SK-N-SH (cell line): ENCODE measurements around the gene KRT14. TPM values are rescaled to one million over a fixed set of nuclear protein-coding genes. Genes with fewer than 3 reads are reported as not detected.

Experiments
- CTCF ChIA-PET: fragments of 300-600, 350-600 bp; formaldehyde crosslinking; extraction: SDS; loops from one replicate; lab custom pipeline; 2021; lab: Yijun Ruan, JAX
- POLR2A ChIA-PET: fragments of 350-600 bp; sonication (Branson Sonifier 250); formaldehyde crosslinking; extraction: SDS; loops from one replicate; lab custom pipeline; 2020; ENCODE audit warnings: antibody characterized with exemption, inconsistent platforms; lab: Yijun Ruan, JAX
- DNase-seq: peaks from one replicate; pipeline ENCODE4 v3.0.0; 2012
- H2AFZ ChIP-seq: fragments of 200-600 bp; sonication (generic); 2 replicates; pipeline ENCODE4 v1.8.1; 2016; ENCODE audit warnings: antibody characterized with exemption, mild to moderate bottlenecking, low read depth
- H3F3A ChIP-seq: fragments of 200-600 bp; sonication (generic); replicated peaks from 2 replicates; pipeline ENCODE3; 2016; ENCODE audit warnings: antibody characterized with exemption, mild to moderate bottlenecking; ENCODE audit not compliant: insufficient read depth
- H3K27ac ChIP-seq, 2 experiments: fragments of 200-500 bp in 1 of 2; fragments of 200-600 bp in 1 of 2; sonication (Bioruptor generic) in 1 of 2; sonication (generic), shearing (Covaris generic) in 1 of 2; 2 replicates each; pipeline versions ENCODE4 v1.5.1 to v1.6.1; 2014 to 2016; ENCODE audit warnings: low read depth in 2 of 2, inconsistent platforms in 1 of 2, low read length in 1 of 2, mild to moderate bottlenecking in 1 of 2, mixed read lengths in 1 of 2
- H3K27me3 ChIP-seq: fragments of 200-600 bp; sonication (generic), shearing (Covaris generic); 2 replicates; pipeline ENCODE4 v1.6.1; 2016; ENCODE audit warnings: mixed run types; ENCODE audit not compliant: insufficient read depth
- H3K36me3 ChIP-seq, 2 experiments: fragments of 200-500 bp in 1 of 2; fragments of 200-600 bp in 1 of 2; sonication (Bioruptor generic) in 1 of 2; sonication (generic) in 1 of 2; replicated peaks in 1 of 2; 2 replicates each; pipeline versions ENCODE3 to v1.5.1; 2014 to 2016; ENCODE audit warnings: low read length in 1 of 2, mild to moderate bottlenecking in 1 of 2; ENCODE audit not compliant: insufficient read depth in 2 of 2, control insufficient read depth in 1 of 2
- H3K4me1 ChIP-seq, 2 experiments: fragments of 200-500 bp in 1 of 2; fragments of 200-600 bp in 1 of 2; sonication (Bioruptor generic) in 1 of 2; sonication (generic), shearing (Covaris generic) in 1 of 2; 2 replicates each; pipeline versions ENCODE4 v1.5.1 to v1.6.1; 2014 to 2016; ENCODE audit warnings: low read depth in 1 of 2, low read length in 1 of 2, mixed run types in 1 of 2; ENCODE audit not compliant: insufficient read depth in 2 of 2, control insufficient read depth in 1 of 2
- H3K4me2 ChIP-seq: fragments of 200-600 bp; sonication (generic), shearing (Covaris generic); 2 replicates; pipeline ENCODE4 v1.6.1; 2017; ENCODE audit warnings: mixed run types
- H3K4me3 ChIP-seq, 2 experiments: fragments of 200-500 bp in 1 of 2; fragments of 200-600 bp in 1 of 2; sonication (Bioruptor generic) in 1 of 2; sonication (generic), shearing (Covaris generic) in 1 of 2; 2 replicates each; pipeline versions ENCODE4 v1.5.1 to v1.8.1; 2014 to 2016; ENCODE audit warnings: low read depth in 2 of 2, inconsistent platforms in 1 of 2, low read length in 1 of 2, mild to moderate bottlenecking in 1 of 2, mixed read lengths in 1 of 2, moderate library complexity in 1 of 2
- H3K79me2 ChIP-seq: fragments of 200-600 bp; sonication (generic); 2 replicates; pipeline ENCODE4 v1.8.1; 2017; ENCODE audit warnings: mild to moderate bottlenecking; ENCODE audit not compliant: insufficient read depth
- H3K9ac ChIP-seq: fragments of 200-600 bp; sonication (generic); 2 replicates; pipeline ENCODE4 v1.6.1; 2017; ENCODE audit warnings: mixed run types
- H3K9me2 ChIP-seq: fragments of 200-600 bp; sonication (generic); 2 replicates; pipeline ENCODE4 v1.6.1; 2017; ENCODE audit warnings: mixed run types
- H3K9me3 ChIP-seq: fragments of 200-600 bp; sonication (generic); 2 replicates; pipeline ENCODE4 v1.6.1; 2017; ENCODE audit warnings: mixed run types, mild to moderate bottlenecking, moderate library complexity
- H4K20me1 ChIP-seq: fragments of 200-600 bp; sonication (generic); 2 replicates; pipeline ENCODE4 v1.6.1; 2017; ENCODE audit warnings: mild to moderate bottlenecking, mixed run types; ENCODE audit not compliant: insufficient read depth
- CTCF ChIP-seq: fragments of 200-600 bp; sonication (generic); IDR thresholded peaks from 2 replicates; pipeline ENCODE4 v1.6.1; 2017; ENCODE audit warnings: antibody characterized with exemption, mild to moderate bottlenecking, moderate library complexity
- ELF1 ChIP-seq: IDR thresholded peaks from 2 replicates; pipeline ENCODE4 v1.4.0; 2012
- EZH2phosphoT487 ChIP-seq: fragments of 200-600 bp; sonication (generic); IDR thresholded peaks from 2 replicates; pipeline ENCODE4 v1.6.1; 2017; ENCODE audit warnings: low read depth, mixed run types, mild to moderate bottlenecking, antibody characterized with exemption, moderate library complexity, borderline replicate concordance
- IRF3 ChIP-seq: fragments of 150-350 bp; IDR thresholded peaks from 2 replicates; pipeline ENCODE4 v1.6.1; 2016; ENCODE audit warnings: mild to moderate bottlenecking, low read depth, low read length
- MAX ChIP-seq: IDR thresholded peaks from 2 replicates; pipeline ENCODE4 v1.4.0; 2012; ENCODE audit warnings: low read depth
- MXI1 ChIP-seq: IDR thresholded peaks from 2 replicates; pipeline ENCODE4 v1.6.1; 2012; ENCODE audit warnings: mild to moderate bottlenecking, low read depth, low read length, improper control_type of control experiment
- NRF1 ChIP-seq: IDR thresholded peaks from 2 replicates; pipeline ENCODE4 v1.6.1; 2012; ENCODE audit warnings: low read depth, mild to moderate bottlenecking, low read length
- PBX3 ChIP-seq: IDR thresholded peaks from 2 replicates; pipeline ENCODE4; 2012
- REST ChIP-seq: IDR thresholded peaks from 2 replicates; pipeline ENCODE4 v1.6.1; 2012; ENCODE audit warnings: mild to moderate bottlenecking, low read depth, low read length, moderate library complexity
- RXRA ChIP-seq: IDR thresholded peaks from 2 replicates; pipeline ENCODE4 v1.4.0; 2012; ENCODE audit warnings: low read depth, mild to moderate bottlenecking, borderline replicate concordance
- TCF12 ChIP-seq: IDR thresholded peaks from 2 replicates; pipeline ENCODE4 v1.4.0; 2012
- USF2 ChIP-seq: fragments of 150-350 bp; IDR thresholded peaks from 2 replicates; pipeline ENCODE4 v1.6.1; 2017; ENCODE audit warnings: antibody characterized with exemption, low read length, low read depth, borderline replicate concordance
- YY1 ChIP-seq: IDR thresholded peaks from 2 replicates; pipeline ENCODE4 v1.4.0; 2012; ENCODE audit warnings: low read depth, mild to moderate bottlenecking
- ZBTB33 ChIP-seq: IDR thresholded peaks from 2 replicates; pipeline ENCODE4 v1.4.0; 2012; ENCODE audit warnings: low read depth, borderline replicate concordance
- WGBS: methylation state at CpG from one replicate; pipeline ENCODE4 v1.1.6; 2017; ENCODE audit warnings: low lambda C conversion rate; 5-methylcytosine and 5-hydroxymethylcytosine counted together
- polyA plus RNA-seq, 3 experiments: library from polyadenylated mRNA; depleted of rRNA; stranded (reverse); fragments of >200 nt; gene quantifications; 2 replicates each; pipeline ENCODE4 v1.2.3, GENCODE V29; 2012

Gene KRT14
- polyA plus RNA-seq, 1 of the 3 experiments (the other 2 are of a cell fraction): not detected

- Histone ChIP-seq H3K4me1 (peaks cover 0 to 22% of the 10 kb centered on the region in 2 experiments; a peak in 2 of 4 replicates), H4K20me1 (no peaks in the 10 kb centered on the region), H3K4me3 (no peak overlapping the region), H3K9me2 (no peaks in the 10 kb centered on the region), H3K4me2 (no peak overlapping the region), H3K27ac (no peak overlapping the region; a peak in 1 of 4 replicates), H3F3A (no peaks in the 10 kb centered on the region), H2AFZ (no peak overlapping the region), H3K79me2 (no peaks in the 10 kb centered on the region), H3K36me3 (no peaks in the 10 kb centered on the region), H3K9me3 (no peaks in the 10 kb centered on the region), H3K9ac (no peak overlapping the region), H3K27me3 (no peaks in the 10 kb centered on the region)
- POLR2A ChIA-PET: no interaction called here
- DNase-seq: no peak
- no peak for TF ChIP-seq YY1
- no peak for TF ChIP-seq TCF12
- TF ChIP-seq MXI1: no peak
- TF ChIP-seq IRF3: no peak
- no peak for TF ChIP-seq NRF1
- no peak for TF ChIP-seq MAX
- TF ChIP-seq PBX3: no peak
- TF ChIP-seq ELF1: no peak
- CTCF ChIA-PET: interaction anchor here (4.7 to 7.3 kb wide), 2 partner anchors 15 to 83 kb away, joined by 45 to 79 read pairs; no protein-coding TSS in a partner anchor
- 88% methylated on average over 6 of the region's 14 CpGs for WGBS
Observed at GRCh38 chr17:41633556-41634199, 47.0 kb upstream of the KRT14 start.

- H3K4me1 ChIP-seq: peaks cover 0 to 22% of the 10 kb centered on the region in 2 experiments; a peak in 2 of 4 replicates
- no peak overlapping the region for H3K4me2 ChIP-seq
- no peaks in the 10 kb centered on the region for H3K79me2 ChIP-seq
- H3K9me2 ChIP-seq: no peaks in the 10 kb centered on the region
- 58% methylated on average over 5 of the region's 5 CpGs for WGBS
- no peak overlapping the region for H3K9ac ChIP-seq
- ChIA-PET CTCF (no interaction called here), POLR2A (no interaction called here)
- H4K20me1 ChIP-seq: no peaks in the 10 kb centered on the region
- DNase-seq: no peak
- no peak overlapping the region for H3K4me3 ChIP-seq
- H3K36me3 ChIP-seq: no peaks in the 10 kb centered on the region
- H3K9me3 ChIP-seq: no peaks in the 10 kb centered on the region
- no peaks in the 10 kb centered on the region for H3F3A ChIP-seq
- no peak overlapping the region for H2AFZ ChIP-seq
- H3K27me3 ChIP-seq: no peaks in the 10 kb centered on the region
- H3K27ac ChIP-seq: no peak overlapping the region
- TF ChIP-seq REST: no peak
- no peak for TF ChIP-seq USF2
- TF ChIP-seq ELF1: no peak
- no peak for TF ChIP-seq RXRA
- TF ChIP-seq EZH2phosphoT487: no peak
- no peak for TF ChIP-seq ZBTB33
- TF ChIP-seq CTCF: no peak
Observed at GRCh38 chr17:41632482-41633105, 45.9 kb upstream of the KRT14 start.
